PFSK-1 (cell line): ENCODE results near the gene CACHD1.

Source experiments
- FOXP2 ChIP-seq: optimal IDR thresholded peaks from 2 replicates; pipeline ENCODE3; 2011; ENCODE audit warnings: borderline replicate concordance, control low read depth, inconsistent platforms; ENCODE audit not compliant: insufficient read depth; ENCODE audit errors: extremely low read length, extremely low read depth
- POLR2AphosphoS5 ChIP-seq: IDR thresholded peaks from 2 replicates; pipeline ENCODE4 v1.6.1; 2012; ENCODE audit warnings: low read depth, mild to moderate bottlenecking, control low read depth, low read length, moderate library complexity
- SIN3A ChIP-seq: IDR thresholded peaks from 2 replicates; pipeline ENCODE4 v1.6.1; 2012; ENCODE audit warnings: mild to moderate bottlenecking, low read length, moderate library complexity, borderline replicate concordance; ENCODE audit not compliant: insufficient read depth
- TAF1 ChIP-seq: IDR thresholded peaks from 2 replicates; pipeline ENCODE4 v1.6.1; 2012; ENCODE audit warnings: low read length, control low read depth, borderline replicate concordance; ENCODE audit not compliant: insufficient read depth
- TF ChIP-seq, protein P1 (sequence below), 2 experiments: IDR thresholded peaks; 2 replicates each; pipeline versions ENCODE4 v1.6.1 to v1.8.0; 2011 to 2012; ENCODE audit warnings: low read depth in 2 of 2, low read length in 2 of 2, control low read depth in 1 of 2, inconsistent platforms in 1 of 2, mild to moderate bottlenecking in 1 of 2, moderate library complexity in 1 of 2; ENCODE audit not compliant: insufficient read depth in 1 of 2

CACHD1 gene

DNA sequence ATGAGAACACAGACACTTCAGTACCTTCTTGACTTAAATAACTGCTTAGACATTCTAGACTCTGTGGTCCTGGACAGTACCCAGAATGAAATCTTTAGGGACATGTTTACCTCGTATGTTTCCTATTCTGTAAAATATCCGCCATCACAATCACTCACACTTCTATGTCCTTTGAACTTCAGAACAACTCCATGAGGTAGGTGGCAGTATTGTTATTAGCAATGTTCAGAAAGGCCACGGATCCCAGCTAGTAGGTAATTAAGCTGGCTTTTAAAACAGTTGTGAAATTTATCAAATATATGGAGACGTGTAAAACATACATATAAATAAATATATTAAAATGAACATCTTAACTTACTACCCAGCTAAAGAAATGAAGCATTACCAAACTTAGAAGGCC is 83.4 kb downstream of the CACHD1 start:
- TF ChIP-seq POLR2AphosphoS5 (no peak), SIN3A (no peak), FOXP2 (no peak), TAF1 (no peak)
- TF ChIP-seq, protein P1, sequence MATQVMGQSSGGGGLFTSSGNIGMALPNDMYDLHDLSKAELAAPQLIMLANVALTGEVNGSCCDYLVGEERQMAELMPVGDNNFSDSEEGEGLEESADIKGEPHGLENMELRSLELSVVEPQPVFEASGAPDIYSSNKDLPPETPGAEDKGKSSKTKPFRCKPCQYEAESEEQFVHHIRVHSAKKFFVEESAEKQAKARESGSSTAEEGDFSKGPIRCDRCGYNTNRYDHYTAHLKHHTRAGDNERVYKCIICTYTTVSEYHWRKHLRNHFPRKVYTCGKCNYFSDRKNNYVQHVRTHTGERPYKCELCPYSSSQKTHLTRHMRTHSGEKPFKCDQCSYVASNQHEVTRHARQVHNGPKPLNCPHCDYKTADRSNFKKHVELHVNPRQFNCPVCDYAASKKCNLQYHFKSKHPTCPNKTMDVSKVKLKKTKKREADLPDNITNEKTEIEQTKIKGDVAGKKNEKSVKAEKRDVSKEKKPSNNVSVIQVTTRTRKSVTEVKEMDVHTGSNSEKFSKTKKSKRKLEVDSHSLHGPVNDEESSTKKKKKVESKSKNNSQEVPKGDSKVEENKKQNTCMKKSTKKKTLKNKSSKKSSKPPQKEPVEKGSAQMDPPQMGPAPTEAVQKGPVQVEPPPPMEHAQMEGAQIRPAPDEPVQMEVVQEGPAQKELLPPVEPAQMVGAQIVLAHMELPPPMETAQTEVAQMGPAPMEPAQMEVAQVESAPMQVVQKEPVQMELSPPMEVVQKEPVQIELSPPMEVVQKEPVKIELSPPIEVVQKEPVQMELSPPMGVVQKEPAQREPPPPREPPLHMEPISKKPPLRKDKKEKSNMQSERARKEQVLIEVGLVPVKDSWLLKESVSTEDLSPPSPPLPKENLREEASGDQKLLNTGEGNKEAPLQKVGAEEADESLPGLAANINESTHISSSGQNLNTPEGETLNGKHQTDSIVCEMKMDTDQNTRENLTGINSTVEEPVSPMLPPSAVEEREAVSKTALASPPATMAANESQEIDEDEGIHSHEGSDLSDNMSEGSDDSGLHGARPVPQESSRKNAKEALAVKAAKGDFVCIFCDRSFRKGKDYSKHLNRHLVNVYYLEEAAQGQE (IDR thresholded peaks at IDR 0.05; ENCODE audit: insufficient read depth in 1 of 2, low read depth in 2 of 2, low read length in 2 of 2): no peak

DNA sequence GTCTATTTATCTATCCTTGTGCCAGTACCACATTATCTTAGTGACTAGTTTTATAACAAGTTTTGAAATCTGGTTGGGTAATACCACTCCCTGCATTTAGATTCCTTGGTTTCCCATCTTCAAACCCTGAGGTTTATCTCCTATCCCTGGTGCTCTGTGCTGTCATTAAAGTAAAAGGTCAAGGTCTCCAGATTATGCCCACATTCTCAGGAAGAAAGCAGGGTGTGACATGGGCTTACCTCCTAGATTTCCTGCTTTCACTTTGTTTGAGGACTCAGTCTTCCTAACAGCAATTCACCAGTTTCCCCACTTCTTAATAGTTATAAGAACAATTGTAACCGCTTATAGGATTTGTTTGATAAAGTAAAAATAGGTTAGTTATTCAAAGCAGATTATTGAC is 86.0 kb downstream of the CACHD1 start:
- TF ChIP-seq SIN3A: no peak
- TF ChIP-seq POLR2AphosphoS5: no peak
- TF ChIP-seq, protein P1 (IDR thresholded peaks at IDR 0.05; ENCODE audit: insufficient read depth in 1 of 2, low read depth in 2 of 2, low read length in 2 of 2): no peak
- TF ChIP-seq FOXP2: no peak
- TF ChIP-seq TAF1: no peak

DNA sequence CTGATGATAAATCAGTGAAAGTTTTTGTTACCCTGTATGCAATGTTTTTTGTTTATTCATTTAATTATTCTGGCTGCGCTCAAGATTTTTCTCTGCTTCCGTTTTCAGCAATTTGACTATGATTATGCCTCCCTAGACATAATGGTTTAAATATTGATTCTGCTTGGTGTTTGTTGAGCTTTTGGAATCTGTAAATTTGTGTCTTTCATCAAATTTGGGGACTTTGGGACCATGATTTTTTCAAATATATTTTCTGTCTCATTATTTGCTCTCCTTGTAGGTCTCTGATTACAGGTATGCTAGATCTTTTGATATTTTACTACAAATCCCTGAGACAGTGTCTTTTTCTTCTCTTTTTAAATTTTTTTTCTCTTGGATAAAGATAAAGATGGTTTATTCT is 92.1 kb downstream of the CACHD1 start:
- TF ChIP-seq FOXP2 (no peak), SIN3A (no peak), TAF1 (no peak), POLR2AphosphoS5 (no peak)
- TF ChIP-seq, protein P1 (IDR thresholded peaks at IDR 0.05; ENCODE audit: insufficient read depth in 1 of 2, low read depth in 2 of 2, low read length in 2 of 2): no peak

DNA sequence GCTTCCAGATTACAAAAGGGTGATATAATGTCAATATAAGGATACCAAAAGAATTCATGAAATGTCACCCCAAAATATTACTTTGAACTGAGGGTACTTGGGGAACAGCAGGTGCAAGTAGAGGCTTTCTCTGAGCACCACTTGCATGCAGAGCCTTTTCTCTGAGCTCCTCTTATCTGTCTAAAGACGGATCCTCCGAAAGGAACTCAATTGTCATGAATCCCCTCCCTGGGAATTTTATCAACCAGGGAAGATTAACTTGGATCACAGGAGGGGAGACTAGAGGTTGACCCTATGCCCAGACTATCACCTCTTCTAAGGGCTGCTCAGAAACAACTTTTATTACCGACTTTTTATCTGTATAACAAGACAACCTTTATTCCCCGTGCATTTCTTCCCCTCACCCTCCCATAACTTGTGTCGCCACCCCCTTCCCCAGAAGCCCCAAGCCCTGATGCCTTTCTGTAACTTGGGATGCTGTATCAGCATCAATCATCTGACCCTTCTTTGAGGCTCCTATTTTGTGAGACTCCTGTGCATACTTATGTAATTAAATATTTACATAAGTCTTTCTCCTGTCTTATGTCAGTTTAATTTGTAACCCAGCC is 94.1 kb downstream of the CACHD1 start:
- TF ChIP-seq SIN3A (no peak), POLR2AphosphoS5 (no peak), FOXP2 (no peak), TAF1 (no peak)
- TF ChIP-seq, protein P1 (IDR thresholded peaks at IDR 0.05; ENCODE audit: insufficient read depth in 1 of 2, low read depth in 2 of 2, low read length in 2 of 2): no peak

DNA sequence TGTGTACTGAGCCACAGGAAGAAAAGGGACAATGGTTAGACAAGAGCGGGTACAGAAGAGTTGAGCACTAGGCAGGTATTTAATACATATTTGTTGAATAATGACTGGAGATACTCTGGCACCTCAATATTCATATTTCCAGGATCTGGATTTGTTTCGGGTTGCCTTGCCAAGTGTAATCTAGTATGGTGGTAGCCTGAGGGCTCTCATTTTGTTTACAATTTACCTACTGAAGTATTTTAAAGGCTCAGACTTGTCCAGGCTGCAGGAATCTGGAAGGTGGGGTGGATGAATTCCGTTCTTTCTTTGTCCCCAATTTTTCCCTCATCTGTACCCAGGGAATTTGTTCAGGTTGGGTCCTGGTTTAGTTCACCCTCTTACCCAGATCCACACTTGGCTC is 95.0 kb downstream of the CACHD1 start:
- TF ChIP-seq SIN3A: no peak
